SK-N-SH (cell line): ENCODE data around the gene ZNF562. TPM values are rescaled to one million over a fixed set of nuclear protein-coding genes. Genes with fewer than 3 reads are reported as not detected.
"Not testable (repeated sequence)": the region's sequence is repeated elsewhere in the genome, so short reads cannot be mapped to it uniquely, and the experiment has no call there.

Experiments used
- CTCF ChIA-PET: fragments of 300-600, 350-600 bp; formaldehyde crosslinking; extraction: SDS; loops from one replicate; lab custom pipeline; 2021; lab: Yijun Ruan, JAX
- POLR2A ChIA-PET: fragments of 350-600 bp; sonication (Branson Sonifier 250); formaldehyde crosslinking; extraction: SDS; loops from one replicate; lab custom pipeline; 2020; ENCODE audit warnings: antibody characterized with exemption, inconsistent platforms; lab: Yijun Ruan, JAX
- DNase-seq: peaks from one replicate; pipeline ENCODE4 v3.0.0; 2012
- H2AFZ ChIP-seq: fragments of 200-600 bp; sonication (generic); 2 replicates; pipeline ENCODE4 v1.8.1; 2016; ENCODE audit warnings: antibody characterized with exemption, mild to moderate bottlenecking, low read depth
- H3F3A ChIP-seq: fragments of 200-600 bp; sonication (generic); replicated peaks from 2 replicates; pipeline ENCODE3; 2016; ENCODE audit warnings: antibody characterized with exemption, mild to moderate bottlenecking; ENCODE audit not compliant: insufficient read depth
- H3K27ac ChIP-seq, 2 experiments: fragments of 200-500 bp in 1 of 2; fragments of 200-600 bp in 1 of 2; sonication (Bioruptor generic) in 1 of 2; sonication (generic), shearing (Covaris generic) in 1 of 2; 2 replicates each; pipeline versions ENCODE4 v1.5.1 to v1.6.1; 2014 to 2016; ENCODE audit warnings: low read depth in 2 of 2, inconsistent platforms in 1 of 2, low read length in 1 of 2, mild to moderate bottlenecking in 1 of 2, mixed read lengths in 1 of 2
- H3K27me3 ChIP-seq: fragments of 200-600 bp; sonication (generic), shearing (Covaris generic); 2 replicates; pipeline ENCODE4 v1.6.1; 2016; ENCODE audit warnings: mixed run types; ENCODE audit not compliant: insufficient read depth
- H3K36me3 ChIP-seq, 2 experiments: fragments of 200-500 bp in 1 of 2; fragments of 200-600 bp in 1 of 2; sonication (Bioruptor generic) in 1 of 2; sonication (generic) in 1 of 2; replicated peaks in 1 of 2; 2 replicates each; pipeline versions ENCODE3 to v1.5.1; 2014 to 2016; ENCODE audit warnings: low read length in 1 of 2, mild to moderate bottlenecking in 1 of 2; ENCODE audit not compliant: insufficient read depth in 2 of 2, control insufficient read depth in 1 of 2
- H3K4me1 ChIP-seq, 2 experiments: fragments of 200-500 bp in 1 of 2; fragments of 200-600 bp in 1 of 2; sonication (Bioruptor generic) in 1 of 2; sonication (generic), shearing (Covaris generic) in 1 of 2; 2 replicates each; pipeline versions ENCODE4 v1.5.1 to v1.6.1; 2014 to 2016; ENCODE audit warnings: low read depth in 1 of 2, low read length in 1 of 2, mixed run types in 1 of 2; ENCODE audit not compliant: insufficient read depth in 2 of 2, control insufficient read depth in 1 of 2
- H3K4me2 ChIP-seq: fragments of 200-600 bp; sonication (generic), shearing (Covaris generic); 2 replicates; pipeline ENCODE4 v1.6.1; 2017; ENCODE audit warnings: mixed run types
- H3K4me3 ChIP-seq, 2 experiments: fragments of 200-500 bp in 1 of 2; fragments of 200-600 bp in 1 of 2; sonication (Bioruptor generic) in 1 of 2; sonication (generic), shearing (Covaris generic) in 1 of 2; 2 replicates each; pipeline versions ENCODE4 v1.5.1 to v1.8.1; 2014 to 2016; ENCODE audit warnings: low read depth in 2 of 2, inconsistent platforms in 1 of 2, low read length in 1 of 2, mild to moderate bottlenecking in 1 of 2, mixed read lengths in 1 of 2, moderate library complexity in 1 of 2
- H3K79me2 ChIP-seq: fragments of 200-600 bp; sonication (generic); 2 replicates; pipeline ENCODE4 v1.8.1; 2017; ENCODE audit warnings: mild to moderate bottlenecking; ENCODE audit not compliant: insufficient read depth
- H3K9ac ChIP-seq: fragments of 200-600 bp; sonication (generic); 2 replicates; pipeline ENCODE4 v1.6.1; 2017; ENCODE audit warnings: mixed run types
- H3K9me2 ChIP-seq: fragments of 200-600 bp; sonication (generic); 2 replicates; pipeline ENCODE4 v1.6.1; 2017; ENCODE audit warnings: mixed run types
- H3K9me3 ChIP-seq: fragments of 200-600 bp; sonication (generic); 2 replicates; pipeline ENCODE4 v1.6.1; 2017; ENCODE audit warnings: mixed run types, mild to moderate bottlenecking, moderate library complexity
- H4K20me1 ChIP-seq: fragments of 200-600 bp; sonication (generic); 2 replicates; pipeline ENCODE4 v1.6.1; 2017; ENCODE audit warnings: mild to moderate bottlenecking, mixed run types; ENCODE audit not compliant: insufficient read depth
- CHD2 ChIP-seq: fragments of 150-350 bp; IDR thresholded peaks from 2 replicates; pipeline ENCODE4 v1.6.1; 2018; ENCODE audit warnings: low read length; ENCODE audit not compliant: partially characterized antibody
- CTCF ChIP-seq: fragments of 200-600 bp; sonication (generic); IDR thresholded peaks from 2 replicates; pipeline ENCODE4 v1.6.1; 2017; ENCODE audit warnings: antibody characterized with exemption, mild to moderate bottlenecking, moderate library complexity
- ELF1 ChIP-seq: IDR thresholded peaks from 2 replicates; pipeline ENCODE4 v1.4.0; 2012
- EP300 ChIP-seq, 2 experiments: IDR thresholded peaks; 2 replicates each; pipeline versions ENCODE4 v1.4.0 to v1.6.1; 2012; ENCODE audit warnings: borderline replicate concordance in 1 of 2, low read depth in 1 of 2, low read length in 1 of 2
- FOXM1 ChIP-seq: IDR thresholded peaks from 2 replicates; pipeline ENCODE4 v1.4.0; 2012; ENCODE audit warnings: low read depth, mild to moderate bottlenecking
- GATA2 ChIP-seq: sonication (generic); formaldehyde crosslinking; IDR thresholded peaks from 2 replicates; pipeline ENCODE4 v1.5.0; 2020; ENCODE audit warnings: mild to moderate bottlenecking, missing genetic modification reagents
- IRF3 ChIP-seq: fragments of 150-350 bp; IDR thresholded peaks from 2 replicates; pipeline ENCODE4 v1.6.1; 2016; ENCODE audit warnings: mild to moderate bottlenecking, low read depth, low read length
- JUND ChIP-seq: IDR thresholded peaks from 2 replicates; pipeline ENCODE4 v1.4.0; 2012
- MAX ChIP-seq: IDR thresholded peaks from 2 replicates; pipeline ENCODE4 v1.4.0; 2012; ENCODE audit warnings: low read depth
- NRF1 ChIP-seq: IDR thresholded peaks from 2 replicates; pipeline ENCODE4 v1.6.1; 2012; ENCODE audit warnings: low read depth, mild to moderate bottlenecking, low read length
- PBX3 ChIP-seq: IDR thresholded peaks from 2 replicates; pipeline ENCODE4; 2012
- RAD21 ChIP-seq: IDR thresholded peaks from 2 replicates; pipeline ENCODE4 v1.6.1; 2012; ENCODE audit warnings: mild to moderate bottlenecking, low read length
- RCOR1 ChIP-seq: fragments of 150-350 bp; IDR thresholded peaks from 2 replicates; pipeline ENCODE4 v1.6.1; 2017; ENCODE audit warnings: antibody characterized with exemption, low read length
- REST ChIP-seq: IDR thresholded peaks from 2 replicates; pipeline ENCODE4 v1.6.1; 2012; ENCODE audit warnings: mild to moderate bottlenecking, low read depth, low read length, moderate library complexity
- RXRA ChIP-seq: IDR thresholded peaks from 2 replicates; pipeline ENCODE4 v1.4.0; 2012; ENCODE audit warnings: low read depth, mild to moderate bottlenecking, borderline replicate concordance
- SIN3A ChIP-seq: IDR thresholded peaks from 2 replicates; pipeline ENCODE4 v1.6.1; 2012; ENCODE audit warnings: low read depth, mild to moderate bottlenecking, low read length, moderate library complexity, borderline replicate concordance
- SMC3 ChIP-seq: IDR thresholded peaks from 2 replicates; pipeline ENCODE4 v1.6.1; 2012; ENCODE audit warnings: low read depth, low read length, improper control_type of control experiment
- TAF1 ChIP-seq: IDR thresholded peaks from 2 replicates; pipeline ENCODE4 v1.6.1; 2012; ENCODE audit warnings: low read depth, mild to moderate bottlenecking, low read length, moderate library complexity, borderline replicate concordance
- TCF12 ChIP-seq: IDR thresholded peaks from 2 replicates; pipeline ENCODE4 v1.4.0; 2012
- YY1 ChIP-seq: IDR thresholded peaks from 2 replicates; pipeline ENCODE4 v1.4.0; 2012; ENCODE audit warnings: low read depth, mild to moderate bottlenecking
- WGBS: methylation state at CpG from one replicate; pipeline ENCODE4 v1.1.6; 2017; ENCODE audit warnings: low lambda C conversion rate; 5-methylcytosine and 5-hydroxymethylcytosine counted together
- polyA plus RNA-seq, 3 experiments: library from polyadenylated mRNA; depleted of rRNA; stranded (reverse); fragments of >200 nt; gene quantifications; 2 replicates each; pipeline ENCODE4 v1.2.3, GENCODE V29; 2012

ZNF562 gene
- polyA plus RNA-seq, 1 of the 3 experiments (the other 2 are of a cell fraction), result 3.1 TPM

- H3K79me2 ChIP-seq, result no peaks in the 10 kb centered on the region
- POLR2A ChIA-PET, result no interaction called here
- H3K4me2 ChIP-seq, result no peak overlapping the region
- TF ChIP-seq EP300 (IDR thresholded peaks at IDR 0.05; ENCODE audit: borderline replicate concordance in 1 of 2, low read depth in 1 of 2, low read length in 1 of 2) (no peak), CTCF (no peak), TCF12 (no peak), GATA2 (CRISPR knock-in tag) (no peak), PBX3 (no peak), SMC3 (no peak), JUND (no peak), RXRA (no peak), MAX (no peak), RAD21 (no peak), CHD2 (no peak), REST (no peak), YY1 (no peak), FOXM1 (no peak), TAF1 (no peak), NRF1 (no peak), ELF1 (no peak), RCOR1 (no peak), IRF3 (no peak), SIN3A (no peak)
- TF ChIP-seq, all 33 proteins: peak for 0
- no peak overlapping the region for H3K27ac ChIP-seq
- H4K20me1 ChIP-seq, result no peaks in the 10 kb centered on the region
- no peak overlapping the region for H3K9ac ChIP-seq
- no peak for DNase-seq
- no peaks in the 10 kb centered on the region for H3K4me1 ChIP-seq
- H3F3A ChIP-seq, result no peaks in the 10 kb centered on the region
- WGBS, result 52% methylated on average over 17 of the region's 22 CpGs
- H3K27me3 ChIP-seq, result no peaks in the 10 kb centered on the region
- H3K36me3 ChIP-seq, result no peaks in the 10 kb centered on the region
- no peak overlapping the region for H3K4me3 ChIP-seq
- CTCF ChIA-PET, result no interaction called here
- no peaks in the 10 kb centered on the region for H3K9me2 ChIP-seq
- no peaks in the 10 kb centered on the region for H3K9me3 ChIP-seq
- H2AFZ ChIP-seq, result no peak overlapping the region
Observed at GRCh38 chr19:9700229-9700981, 25.5 kb upstream of the ZNF562 start.

- POLR2A ChIA-PET, result not testable (repeated sequence)
Observed at GRCh38 chr19:9690301-9690700, 15.4 kb upstream of the ZNF562 start.

More at GRCh38 chr19:9690301-9690700, 15.4 kb upstream of the ZNF562 start:
- H3F3A ChIP-seq, H3K79me2 ChIP-seq, CTCF ChIA-PET, H3K27ac ChIP-seq, H3K4me3 ChIP-seq, H4K20me1 ChIP-seq, H3K27me3 ChIP-seq, H3K4me2 ChIP-seq, DNase-seq, H3K9me3 ChIP-seq, H3K9me2 ChIP-seq, H3K4me1 ChIP-seq, H3K36me3 ChIP-seq, H3K9ac ChIP-seq, H2AFZ ChIP-seq: not testable (repeated sequence)
- WGBS, result 2% methylated on average over 4 of the region's 4 CpGs
